Measurements from ENCODE around the gene PNO1. TPM values are rescaled to one million over a fixed set of nuclear protein-coding genes. Genes with fewer than 3 reads are reported as not detected.

Gene PNO1
- polyA plus RNA-seq, 3 donors: 15.9 to 17.2 (median 16.7) TPM

Other genes starting within 250 kb of the PNO1 start
- 10 to 100 TPM; 38.6 to 42.3 (median 40.1) TPM for gene C1D, start 94.9 kb upstream of the PNO1 start, polyA plus RNA-seq (ENCODE audit: insufficient read length in 3 of 3)
- 10 to 100 TPM; 47.6 to 50.2 (median 48.6) TPM for gene PPP3R1, start 94.6 kb downstream of the PNO1 start, polyA plus RNA-seq (ENCODE audit: insufficient read length in 3 of 3)
- gene CNRIP1, start 162.1 kb downstream of the PNO1 start, polyA plus RNA-seq (ENCODE audit: insufficient read length in 3 of 3): 10 to 100 TPM; 16.7 to 23.2 (median 17.8) TPM
- gene PLEK, start 207.4 kb downstream of the PNO1 start, polyA plus RNA-seq (ENCODE audit: insufficient read length in 3 of 3): 1 to 10 TPM; 4.2 to 6.4 (median 4.7) TPM